G401.6 (cell line): ENCODE results near the gene ARID3B.
"Not testable (repeated sequence)": the region's sequence is repeated elsewhere in the genome, so short reads cannot be mapped to it uniquely, and the experiment has no call there.

Experiments used
- FAIRE-seq: peaks from 2 replicates; lab custom pipeline; 2012; peaks lifted over from hg19 to GRCh38; lab: Jason Lieb, UNC

ARID3B gene

DNA sequence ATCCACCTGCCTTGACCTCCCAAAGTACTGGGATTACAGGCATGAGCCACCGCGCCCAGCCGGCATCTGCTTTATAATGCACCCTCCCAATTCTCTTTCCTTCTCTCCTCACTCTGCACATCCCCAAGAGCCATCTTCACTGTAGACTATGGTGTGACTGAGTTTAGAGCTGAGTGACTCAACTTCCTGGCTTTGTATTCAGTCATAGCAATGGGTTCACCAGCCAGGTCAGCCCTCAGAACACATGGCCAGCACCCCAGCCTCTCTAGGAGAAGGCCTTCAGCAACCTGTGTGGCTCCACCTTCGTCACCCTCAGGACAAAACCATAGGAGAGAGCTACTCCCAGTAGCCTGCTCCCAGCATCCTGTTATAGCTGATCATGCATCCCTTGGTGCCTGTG, 33.0 kb downstream of the ARID3B start:
- no peak for FAIRE-seq

GRCh38 chr15:74578496-74578994, 37.5 kb downstream of the ARID3B start:
- FAIRE-seq: no peak

- FAIRE-seq: no peak
Measured at GRCh38 chr15:74579001-74579400, 38.0 kb downstream of the ARID3B start.

- no peak for FAIRE-seq
Measured at GRCh38 chr15:74580538-74581350, 39.7 kb downstream of the ARID3B start.

DNA sequence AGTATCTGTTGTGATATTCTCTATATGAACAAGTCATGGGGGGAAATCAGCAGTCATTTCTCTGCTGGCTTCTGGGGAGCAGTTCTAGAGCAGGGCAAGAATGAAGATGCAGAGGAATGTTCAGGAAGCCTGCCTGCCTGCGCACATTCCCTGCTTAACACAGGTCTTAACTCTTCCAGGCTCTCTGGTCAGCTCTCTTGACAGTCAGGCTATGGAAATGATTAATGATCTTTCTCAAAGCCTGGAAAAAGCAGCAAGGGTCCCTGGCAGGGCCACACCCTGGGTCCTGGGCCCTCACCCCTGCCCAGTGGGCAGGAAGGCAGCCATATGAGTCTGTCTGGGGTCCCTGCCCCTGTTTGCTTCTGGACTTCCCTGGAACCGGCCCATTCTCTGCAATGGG, 43.2 kb downstream of the ARID3B start:
- no peak for FAIRE-seq

DNA sequence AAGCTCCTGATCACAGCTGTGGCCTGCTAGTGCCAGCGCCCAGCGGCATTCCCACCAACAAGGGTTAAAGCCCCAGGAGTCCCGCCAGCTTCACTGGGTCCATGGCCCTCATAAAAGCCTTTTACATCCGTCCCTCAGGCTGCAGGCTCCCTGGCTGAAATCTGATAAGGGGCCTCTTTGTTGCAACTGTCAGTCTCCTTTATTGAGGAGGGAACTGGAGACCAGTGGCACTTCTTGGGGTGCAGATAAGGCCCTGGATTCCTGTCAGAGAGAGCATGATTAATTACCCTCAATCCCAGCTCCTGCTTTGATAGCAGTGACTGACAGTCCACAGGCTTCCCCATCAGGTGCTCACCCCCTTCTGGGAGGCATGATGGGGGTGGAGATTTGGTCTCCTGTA, 43.8 kb downstream of the ARID3B start:
- no peak for FAIRE-seq

DNA sequence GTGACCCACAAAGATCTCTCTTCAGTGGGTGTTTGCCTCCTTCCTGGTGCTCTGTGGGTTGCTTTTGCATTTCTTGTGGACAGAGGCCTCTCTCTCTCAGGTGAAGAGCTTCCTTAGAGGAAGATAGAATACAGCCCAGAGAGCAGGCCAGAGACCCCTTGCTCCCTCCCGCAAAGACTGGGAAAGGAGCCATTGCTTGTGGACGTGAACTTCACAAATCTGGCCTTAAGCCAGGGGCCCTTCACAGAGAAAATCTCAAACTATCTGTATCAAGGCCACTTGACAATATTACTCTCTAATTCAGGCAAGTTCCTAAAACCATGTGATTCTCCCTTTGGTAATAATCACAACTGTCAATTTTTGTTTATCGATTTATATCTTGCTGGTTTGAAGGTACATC, 44.2 kb downstream of the ARID3B start:
- no peak for FAIRE-seq

- FAIRE-seq: no peak
Measured at GRCh38 chr15:74585857-74586256, 44.8 kb downstream of the ARID3B start.

GRCh38 chr15:74589826-74590225, 48.8 kb downstream of the ARID3B start:
- FAIRE-seq: no peak

- no peak for FAIRE-seq
Measured at GRCh38 chr15:74592222-74592621, 51.2 kb downstream of the ARID3B start.

- no peak for FAIRE-seq
Measured at GRCh38 chr15:74593122-74593521, 52.1 kb downstream of the ARID3B start.

- no peak for FAIRE-seq
Measured at GRCh38 chr15:74594455-74594854, 53.4 kb downstream of the ARID3B start.

- FAIRE-seq: no peak
Measured at GRCh38 chr15:74595271-74595670, 54.3 kb downstream of the ARID3B start.

DNA sequence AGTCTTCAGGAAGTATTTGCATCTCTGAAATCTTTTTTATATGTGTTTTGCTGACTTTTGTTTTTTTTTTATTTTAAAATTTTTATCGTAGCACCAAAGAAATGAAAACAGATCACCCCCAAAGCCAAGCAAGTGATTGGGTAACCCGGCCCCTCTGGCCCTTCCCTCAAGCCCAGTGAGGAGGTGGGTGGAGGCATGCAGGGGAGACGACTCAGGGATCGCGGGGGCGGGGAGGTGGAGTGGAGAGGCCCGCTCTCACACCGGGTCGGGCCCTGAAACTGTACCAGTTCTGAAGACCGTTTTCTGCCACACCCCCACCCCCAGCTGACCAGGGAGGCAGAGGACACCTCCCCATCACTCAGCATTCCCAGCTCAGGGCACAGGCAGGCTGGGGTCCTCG, 55.7 kb downstream of the ARID3B start:
- not testable (repeated sequence) for FAIRE-seq

DNA sequence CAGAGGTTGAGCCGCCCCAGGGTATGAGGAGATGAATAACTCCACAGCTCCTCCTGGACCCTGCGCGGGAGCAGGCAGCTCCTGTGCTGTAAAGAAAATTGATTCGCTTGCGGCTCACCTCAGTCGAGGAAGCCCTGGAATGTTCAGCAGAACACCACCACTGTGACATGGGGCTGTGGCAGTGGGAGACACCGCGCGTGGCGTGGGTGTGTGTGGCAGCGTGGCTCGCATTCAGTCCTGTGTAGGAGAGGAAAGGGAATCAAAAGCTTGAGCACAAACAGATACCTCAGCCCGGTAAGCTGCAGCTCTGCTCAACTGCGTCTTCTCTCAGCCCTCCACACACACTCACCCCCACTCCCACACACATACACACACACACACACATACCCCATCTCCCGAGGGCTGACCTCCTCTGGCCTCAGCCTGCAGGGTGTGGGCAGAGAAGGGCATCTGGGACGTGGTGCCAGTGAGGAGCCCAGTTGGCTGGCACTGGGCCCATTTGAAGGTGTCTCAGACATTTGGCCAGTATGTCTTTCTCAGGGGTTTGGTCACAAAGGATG, 56.2 kb downstream of the ARID3B start:
- FAIRE-seq: not testable (repeated sequence)

GRCh38 chr15:74598126-74598842, 57.3 kb downstream of the ARID3B start:
- peak; percentile 70 for FAIRE-seq

GRCh38 chr15:74599156-74599555, 58.1 kb downstream of the ARID3B start:
- no peak for FAIRE-seq

GRCh38 chr15:74603026-74603788, 62.2 kb downstream of the ARID3B start:
- FAIRE-seq: no peak

- FAIRE-seq: no peak
Measured at GRCh38 chr15:74603789-74604705, 63.0 kb downstream of the ARID3B start.

DNA sequence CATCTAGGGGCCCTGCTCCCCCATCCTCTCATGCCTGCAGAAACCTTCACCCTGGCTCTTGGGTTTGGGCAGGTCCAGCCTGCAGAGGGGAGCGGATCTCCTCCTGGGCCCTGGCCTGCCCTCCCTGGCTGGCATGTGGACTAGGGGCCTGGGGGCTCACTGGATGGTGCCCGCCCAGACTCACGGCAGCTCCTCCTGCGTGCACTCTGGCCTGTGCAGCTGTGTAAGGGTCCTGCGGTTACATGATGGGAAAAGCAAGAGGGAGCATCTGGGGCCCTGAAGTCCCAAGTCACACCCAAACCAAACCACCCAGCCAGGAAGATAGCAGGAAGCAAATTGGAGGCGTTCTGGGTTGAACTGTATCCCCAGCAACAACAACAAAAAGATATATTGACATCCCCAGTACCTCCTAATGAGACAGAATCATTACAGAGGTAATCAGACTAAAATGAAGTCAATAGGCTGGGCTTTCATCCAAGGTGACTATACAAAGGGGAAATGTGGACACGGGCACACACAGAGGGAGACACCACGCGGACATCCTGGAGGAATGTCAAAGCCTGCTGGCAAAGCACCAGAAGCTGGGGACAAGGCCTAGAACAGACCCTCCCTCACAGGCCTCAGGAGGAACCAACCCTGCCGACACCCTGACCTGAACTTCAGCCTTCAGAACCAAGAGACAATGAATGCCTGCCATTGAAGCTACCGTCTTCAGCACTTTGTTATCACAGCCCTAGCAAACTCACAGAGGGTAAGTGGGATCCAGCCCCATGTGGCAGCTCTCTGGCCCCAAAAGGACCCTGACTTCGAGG, 64.2 kb downstream of the ARID3B start:
- FAIRE-seq: no peak

DNA sequence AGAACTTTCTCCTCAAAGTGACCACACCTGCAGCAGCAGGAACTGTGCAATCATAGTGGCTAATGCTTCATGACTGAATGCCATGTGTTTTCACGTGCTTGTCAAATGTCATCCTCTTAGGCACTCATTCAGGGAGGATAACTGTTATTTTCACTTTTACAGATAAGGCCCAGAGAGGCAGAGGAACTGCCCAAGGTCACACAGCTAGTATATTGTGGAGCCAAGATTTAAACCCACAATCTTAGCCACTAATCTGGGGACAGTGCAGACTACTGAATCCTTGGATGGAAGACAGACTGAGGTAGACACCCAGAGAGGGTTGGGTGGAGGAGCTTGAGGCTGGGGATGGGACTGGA, 64.8 kb downstream of the ARID3B start:
- FAIRE-seq: no peak
